T-helper 17 cell (primary cell): Measurements from ENCODE around the gene C5orf58. TPM values are rescaled to one million over a fixed set of nuclear protein-coding genes. Genes with fewer than 3 reads are reported as not detected.

Source experiments
- ATAC-seq: fragments of 150-1000 bp; cut with Tn5 transposase; 2 replicates; pipeline ENCODE4 v1.10.0; 2021; ENCODE audit warnings: mild to moderate bottlenecking, moderate library complexity
- DNase-seq, 3 donors: peaks; one replicate each; pipeline versions ENCODE4 v3.0.0 to v3.0.0-alpha.2; 2020 to 2021
- H3K9me3 ChIP-seq: one replicate; pipeline ENCODE4 v1.7.0; 2013; ENCODE audit warnings: low read length, mild to moderate bottlenecking; ENCODE audit not compliant: control insufficient read depth, poor library complexity, severe bottlenecking
- H3K27ac Mint-ChIP-seq: one replicate; pipeline ENCODE4 v1.8.0; 2022; ENCODE audit warnings: mild to moderate bottlenecking, moderate library complexity, mixed read lengths
- H3K27me3 Mint-ChIP-seq: one replicate; pipeline ENCODE4 v1.8.0; 2022; ENCODE audit warnings: mixed read lengths
- H3K36me3 Mint-ChIP-seq: one replicate; pipeline ENCODE4 v1.8.0; 2022; ENCODE audit warnings: low read depth, mixed read lengths
- H3K4me1 Mint-ChIP-seq: one replicate; pipeline ENCODE4 v1.8.0; 2022; ENCODE audit warnings: mild to moderate bottlenecking, mixed read lengths
- H3K4me3 Mint-ChIP-seq: one replicate; pipeline ENCODE4 v1.8.0; 2022; ENCODE audit warnings: mild to moderate bottlenecking, moderate library complexity, mixed read lengths
- total RNA-seq, 4 donors: library from RNA in 2 of 4; stranded (reverse) in 2 of 4; gene quantifications; one replicate each; pipeline ENCODE4 v1.2.3 and lab custom pipeline; 2022 to 2026

Gene C5orf58
- total RNA-seq, 2 donors from 2014 or later = not detected

- DNase-seq = no peak
- Mint-ChIP-seq H3K36me3 (peaks cover 17% of the 10 kb centered on the region), H3K4me3 (peak overlapping the region; percentile 89), H3K27me3 (no peaks in the 10 kb centered on the region), H3K4me1 (peaks cover 68% of the 10 kb centered on the region), H3K27ac (peak overlapping the region; percentile 100)
- no peak for ATAC-seq
- H3K9me3 ChIP-seq = no peaks in the 10 kb centered on the region
Measured at GRCh38 chr5:170268884-170269283, 36.1 kb downstream of the C5orf58 start.

DNA sequence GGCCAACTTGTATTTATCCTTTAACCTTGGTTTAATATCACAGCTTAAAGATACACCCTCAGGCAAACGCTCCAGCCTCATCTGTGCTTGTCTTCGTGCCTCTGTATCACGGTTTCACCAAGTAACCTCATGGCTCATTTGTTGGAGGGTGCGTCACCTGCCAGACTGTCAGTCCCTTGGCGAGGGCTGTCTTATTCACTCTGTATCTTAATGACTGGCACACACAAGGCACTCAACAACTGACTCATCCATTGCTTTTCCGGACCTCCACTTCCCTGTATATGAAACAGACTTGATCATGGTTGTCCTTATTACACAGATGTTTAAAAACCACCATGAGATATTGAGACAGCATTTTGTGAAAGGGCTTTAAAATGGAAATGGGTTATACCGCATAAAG lies 36.8 kb downstream of the C5orf58 start:
- DNase-seq (peak in 1 of 3 donors; percentile 54), ATAC-seq (peak; percentile 51)
- no peaks in the 10 kb centered on the region for H3K9me3 ChIP-seq
- Mint-ChIP-seq H3K36me3 (peaks cover 14% of the 10 kb centered on the region), H3K4me1 (peaks cover 68% of the 10 kb centered on the region), H3K4me3 (peak overlapping the region; percentile 89), H3K27me3 (no peaks in the 10 kb centered on the region), H3K27ac (peak overlapping the region; percentile 100)

DNA sequence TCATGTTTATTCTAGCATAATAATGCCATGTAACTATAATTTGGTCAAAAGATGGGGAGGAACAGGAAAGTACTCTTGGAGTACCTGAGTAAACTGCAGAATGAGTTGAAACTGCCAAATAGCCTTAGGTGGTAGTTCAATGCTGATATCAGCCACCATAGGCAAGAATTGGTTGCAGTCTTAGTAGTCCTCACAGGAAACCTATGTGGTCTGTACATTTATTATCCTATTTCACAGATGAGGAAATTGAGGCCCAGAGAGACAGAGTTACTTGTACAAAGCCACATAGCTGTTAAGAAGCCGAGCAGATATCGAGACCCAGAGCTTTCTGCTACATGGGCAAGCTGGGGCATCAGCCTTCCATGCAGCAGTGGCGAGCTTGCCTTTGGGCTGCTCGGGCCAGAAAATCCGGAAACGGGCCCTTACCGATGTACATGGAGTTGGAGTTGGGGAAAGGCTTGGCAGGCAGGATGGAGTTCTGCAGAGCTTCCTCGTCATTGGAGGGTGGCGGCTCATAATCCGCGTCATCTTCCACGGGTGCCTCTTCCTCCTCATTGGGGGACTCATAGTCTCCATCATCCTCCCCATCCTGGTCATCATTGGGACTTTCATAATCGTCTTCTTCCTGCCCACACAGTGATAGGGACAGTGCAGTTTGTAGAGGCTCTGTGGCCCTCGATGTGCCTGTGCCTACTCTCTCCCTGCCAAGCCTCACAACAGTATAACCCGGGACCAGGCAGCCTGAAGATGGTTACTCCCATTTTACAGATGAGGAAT lies 37.7 kb downstream of the C5orf58 start:
- H3K27ac Mint-ChIP-seq = peak overlapping the region; percentile 100
- DNase-seq (no peak), ATAC-seq (no peak)
- H3K9me3 ChIP-seq = no peaks in the 10 kb centered on the region
- peaks cover 14% of the 10 kb centered on the region for H3K36me3 Mint-ChIP-seq
- H3K4me3 Mint-ChIP-seq = peak overlapping the region; percentile 59
- H3K27me3 Mint-ChIP-seq = no peaks in the 10 kb centered on the region
- peaks cover 74% of the 10 kb centered on the region for H3K4me1 Mint-ChIP-seq

- Mint-ChIP-seq H3K27me3 (no peaks in the 10 kb centered on the region), H3K27ac (peak overlapping the region; percentile 100), H3K4me1 (peaks cover 75% of the 10 kb centered on the region), H3K4me3 (peak overlapping the region; percentile 92), H3K36me3 (peaks cover 6% of the 10 kb centered on the region)
- ATAC-seq (peak; percentile 6), DNase-seq (peak in 2 of 3 donors; percentile 33 to 39)
- no peaks in the 10 kb centered on the region for H3K9me3 ChIP-seq
Measured at GRCh38 chr5:170273968-170274710, 41.4 kb downstream of the C5orf58 start.

DNA sequence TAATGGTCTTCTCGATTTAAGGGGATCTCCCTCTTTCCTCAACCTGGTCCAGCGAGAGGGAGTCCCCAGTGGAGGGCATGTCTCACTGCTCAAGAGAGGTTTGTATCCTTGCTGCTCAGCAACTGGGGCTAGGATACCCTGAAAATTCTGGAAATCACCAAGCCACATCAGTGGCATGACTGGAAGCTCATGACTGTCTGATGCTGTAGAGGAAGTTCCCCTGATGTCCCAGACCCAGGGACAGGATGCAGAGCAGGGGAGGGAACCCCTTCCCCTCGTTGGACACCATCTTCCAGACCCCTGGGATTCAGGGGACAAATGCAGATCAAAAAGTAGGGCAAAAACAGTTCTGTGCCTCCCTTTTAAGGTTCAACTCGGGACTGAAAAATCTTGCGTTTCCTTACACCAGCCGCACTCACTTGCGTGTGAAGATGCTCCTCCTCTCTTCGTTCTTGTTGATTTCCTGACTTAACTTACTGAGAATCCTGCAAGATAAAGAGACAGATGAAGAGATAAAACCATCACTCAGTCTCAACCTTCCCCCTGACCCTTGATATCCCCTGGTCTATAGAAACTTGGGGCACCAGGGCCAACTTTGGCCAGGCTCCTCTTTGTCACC lies 42.7 kb downstream of the C5orf58 start:
- DNase-seq (peak; percentile 34 to 65 (median 47)), ATAC-seq (peak; percentile 63)
- H3K36me3 Mint-ChIP-seq = peaks cover 7% of the 10 kb centered on the region
- H3K4me1 Mint-ChIP-seq = peaks cover 76% of the 10 kb centered on the region
- H3K27me3 Mint-ChIP-seq = no peaks in the 10 kb centered on the region
- peak overlapping the region; percentile 100 for H3K27ac Mint-ChIP-seq
- no peaks in the 10 kb centered on the region for H3K9me3 ChIP-seq
- H3K4me3 Mint-ChIP-seq = peak overlapping the region; percentile 92

DNA sequence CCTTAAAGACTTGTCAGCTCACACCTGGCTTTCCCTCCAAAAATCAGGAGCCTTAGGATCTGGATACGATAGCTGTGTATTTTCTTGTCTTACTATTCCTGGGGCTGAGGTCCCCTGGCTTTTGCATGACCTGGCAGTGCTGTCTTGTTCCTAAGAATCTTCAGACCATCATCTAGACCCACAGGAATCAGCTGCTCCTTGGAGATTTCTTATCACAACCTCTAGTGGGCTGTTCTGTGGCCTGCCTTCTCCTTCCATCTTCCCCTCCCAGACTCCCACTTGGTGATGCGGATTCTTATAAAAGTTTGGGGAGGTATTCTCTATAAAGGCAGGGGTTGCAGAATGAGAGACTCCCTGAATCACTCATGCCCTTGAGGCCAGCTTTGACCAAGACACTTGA lies 43.4 kb downstream of the C5orf58 start:
- Mint-ChIP-seq H3K4me1 (peaks cover 70% of the 10 kb centered on the region), H3K36me3 (peaks cover 7% of the 10 kb centered on the region), H3K27ac (peak overlapping the region; percentile 100), H3K27me3 (no peaks in the 10 kb centered on the region), H3K4me3 (peak overlapping the region; percentile 92)
- no peaks in the 10 kb centered on the region for H3K9me3 ChIP-seq
- ATAC-seq = no peak
- no peak for DNase-seq

DNA sequence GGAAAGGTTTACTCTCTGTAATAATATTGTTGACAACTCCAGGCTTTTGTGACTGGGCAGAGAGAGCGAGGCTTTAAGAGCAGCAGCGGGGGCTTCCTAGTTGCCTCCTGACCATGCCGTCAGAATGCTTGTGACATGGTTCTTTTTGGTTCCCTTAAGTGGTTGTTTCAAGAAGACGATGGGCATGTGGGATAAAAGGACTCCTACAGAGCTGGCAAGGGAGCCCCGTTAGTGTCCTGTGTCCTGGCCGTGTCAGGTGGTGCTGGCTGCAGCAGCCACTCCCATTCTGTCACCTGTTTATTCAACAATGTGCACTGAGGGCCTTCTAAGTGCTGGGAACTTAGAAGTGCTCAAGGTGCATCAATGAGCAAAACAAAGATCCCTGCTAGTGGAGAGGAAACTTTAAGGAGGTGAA lies 45.1 kb downstream of the C5orf58 start:
- H3K27ac Mint-ChIP-seq = peak overlapping the region; percentile 100
- ATAC-seq (no peak), DNase-seq (no peak)
- H3K9me3 ChIP-seq = no peaks in the 10 kb centered on the region
- H3K27me3 Mint-ChIP-seq = no peaks in the 10 kb centered on the region
- H3K4me3 Mint-ChIP-seq = peak overlapping the region; percentile 92
- peaks cover 8% of the 10 kb centered on the region for H3K36me3 Mint-ChIP-seq
- H3K4me1 Mint-ChIP-seq = peaks cover 76% of the 10 kb centered on the region

GRCh38 chr5:170278611-170279458 lies 46.0 kb downstream of the C5orf58 start:
- H3K9me3 ChIP-seq = no peaks in the 10 kb centered on the region
- Mint-ChIP-seq H3K36me3 (peaks cover 18% of the 10 kb centered on the region), H3K4me3 (peak overlapping the region; percentile 88), H3K27ac (peak overlapping the region; percentile 100), H3K27me3 (no peaks in the 10 kb centered on the region), H3K4me1 (peaks cover 80% of the 10 kb centered on the region)
- DNase-seq (peak; percentile 67 to 82 (median 82)), ATAC-seq (peak; percentile 77)

GRCh38 chr5:170279459-170279817 lies 46.7 kb downstream of the C5orf58 start:
- H3K4me3 Mint-ChIP-seq = peak overlapping the region; percentile 88
- H3K4me1 Mint-ChIP-seq = peaks cover 79% of the 10 kb centered on the region
- H3K27ac Mint-ChIP-seq = peak overlapping the region; percentile 100
- ATAC-seq (no peak), DNase-seq (no peak)
- no peaks in the 10 kb centered on the region for H3K9me3 ChIP-seq
- peaks cover 20% of the 10 kb centered on the region for H3K36me3 Mint-ChIP-seq
- no peaks in the 10 kb centered on the region for H3K27me3 Mint-ChIP-seq

- peaks cover 24% of the 10 kb centered on the region for H3K36me3 Mint-ChIP-seq
- peak overlapping the region; percentile 100 for H3K27ac Mint-ChIP-seq
- ATAC-seq (no peak), DNase-seq (no peak)
- H3K27me3 Mint-ChIP-seq = no peaks in the 10 kb centered on the region
- H3K4me1 Mint-ChIP-seq = peaks cover 80% of the 10 kb centered on the region
- peak overlapping the region; percentile 88 for H3K4me3 Mint-ChIP-seq
- H3K9me3 ChIP-seq = no peaks in the 10 kb centered on the region
Measured at GRCh38 chr5:170280011-170280493, 47.3 kb downstream of the C5orf58 start.

DNA sequence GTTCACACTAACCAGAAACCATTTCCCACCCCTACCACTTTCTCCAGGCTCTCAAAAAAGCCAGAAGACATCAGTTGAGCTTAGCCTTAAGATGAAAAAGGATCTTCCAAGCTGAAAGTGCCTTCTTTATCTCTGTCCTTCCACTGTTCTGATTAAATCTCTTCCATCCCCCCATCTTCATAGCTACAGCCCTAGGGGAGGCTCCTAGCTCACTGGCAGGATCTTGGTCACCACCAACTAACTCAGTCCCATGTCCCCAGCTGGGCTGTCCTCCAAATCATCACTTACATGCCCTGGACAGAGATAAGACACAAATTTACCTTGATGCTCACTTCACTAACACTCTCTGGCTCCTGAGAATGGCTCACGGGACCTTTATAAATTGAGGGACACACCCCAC lies 50.5 kb downstream of the C5orf58 start:
- Mint-ChIP-seq H3K36me3 (peaks cover 33% of the 10 kb centered on the region), H3K4me3 (peak overlapping the region; percentile 70)

GRCh38 chr5:170284231-170284630 lies 51.4 kb downstream of the C5orf58 start:
- Mint-ChIP-seq H3K27me3 (no peaks in the 10 kb centered on the region), H3K4me3 (peak overlapping the region; percentile 59), H3K4me1 (peaks cover 83% of the 10 kb centered on the region), H3K27ac (peak overlapping the region; percentile 100), H3K36me3 (peaks cover 37% of the 10 kb centered on the region)
- no peaks in the 10 kb centered on the region for H3K9me3 ChIP-seq
- no peak for DNase-seq
- no peak for ATAC-seq

More for the DNA sequence above, 50.5 kb downstream of the C5orf58 start:
- no peaks in the 10 kb centered on the region for H3K27me3 Mint-ChIP-seq
- no peaks in the 10 kb centered on the region for H3K9me3 ChIP-seq
- DNase-seq (no peak), ATAC-seq (no peak)
- peak overlapping the region; percentile 100 for H3K27ac Mint-ChIP-seq
- H3K4me1 Mint-ChIP-seq = peaks cover 82% of the 10 kb centered on the region
